B cell (primary cell): ENCODE measurements around the gene CALN1.

Source experiments
- CTCF ChIP-seq: fragments of 200-600 bp; IDR thresholded peaks from one replicate; pipeline ENCODE4 v1.8.0; 2022; ENCODE audit warnings: antibody characterized with exemption, mild to moderate bottlenecking
- EZH2 ChIP-seq: IDR thresholded peaks from 2 replicates; pipeline ENCODE4 v1.6.1; 2012; ENCODE audit warnings: borderline replicate concordance, low read depth, mild to moderate bottlenecking, moderate library complexity, low read length; ENCODE audit not compliant: insufficient read depth, poor library complexity, severe bottlenecking

- TF ChIP-seq EZH2: no peak
- no peak for TF ChIP-seq CTCF
These were observed 372.7 kb downstream of the CALN1 start for GRCh38 chr7:72039460-72039859.
